ENCODE results near the gene NAA30.
"Not testable (repeated sequence)": the region's sequence is repeated elsewhere in the genome, so short reads cannot be mapped to it uniquely, and the experiment has no call there.

Gene NAA30

GRCh38 chr14:57390037-57390805, at the start of gene NAA30:
Gene NAA30, plus strand, starts transcription at chr14:57390586. Its CDS starts 372 bp downstream, at chr14:57390958.
- DNase-seq, result peak; percentile 90 to 93 (median 91)

- not testable (repeated sequence) for DNase-seq
Observed at GRCh38 chr14:57343545-57344297, 46.7 kb upstream of the NAA30 start.

- DNase-seq, result no peak
Observed at GRCh38 chr14:57345106-57345505, 45.3 kb upstream of the NAA30 start.

DNA sequence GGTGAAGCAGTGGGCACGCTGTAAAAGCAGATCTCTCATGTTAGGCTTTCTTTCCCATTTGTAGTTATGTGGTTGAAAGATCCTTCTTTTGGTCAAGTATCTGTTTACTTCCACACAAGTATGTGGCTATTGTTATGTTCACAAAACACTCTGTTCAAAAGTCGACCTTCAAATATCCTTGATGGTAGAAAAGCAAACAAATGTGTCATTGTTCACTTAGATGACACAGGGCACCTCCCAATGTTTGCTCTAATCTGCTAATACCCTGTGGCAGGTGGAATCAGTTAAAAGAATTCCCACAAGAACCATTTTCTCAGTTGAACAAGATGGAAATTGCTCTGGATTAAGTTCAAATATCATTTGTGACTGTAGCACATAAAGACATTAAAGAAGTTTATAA, 43.6 kb upstream of the NAA30 start:
- no peak for DNase-seq

GRCh38 chr14:57352396-57353170, 37.8 kb upstream of the NAA30 start:
- DNase-seq, result no peak

- no peak for DNase-seq
Observed at GRCh38 chr14:57355081-57355800, 35.1 kb upstream of the NAA30 start.

DNA sequence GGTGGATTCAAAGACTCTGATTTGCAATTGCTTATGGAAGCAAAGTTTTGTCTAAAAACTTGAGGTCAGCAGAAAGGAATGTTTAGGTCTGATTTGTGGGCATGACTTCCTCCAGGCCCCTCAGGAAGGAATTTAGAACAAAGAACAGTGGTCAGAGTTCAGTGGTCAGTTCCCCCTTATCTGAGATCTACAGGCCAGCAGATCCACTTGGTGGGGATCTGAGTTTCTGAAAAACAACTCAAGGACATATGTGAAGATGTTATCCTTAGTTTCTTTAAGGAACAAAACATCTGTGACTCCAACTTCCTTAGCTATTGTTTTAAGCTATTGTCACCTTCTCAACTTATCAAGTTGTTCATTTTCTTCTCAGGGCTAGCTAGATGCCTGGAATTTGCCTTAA, 28.0 kb upstream of the NAA30 start:
- DNase-seq, result no peak

DNA sequence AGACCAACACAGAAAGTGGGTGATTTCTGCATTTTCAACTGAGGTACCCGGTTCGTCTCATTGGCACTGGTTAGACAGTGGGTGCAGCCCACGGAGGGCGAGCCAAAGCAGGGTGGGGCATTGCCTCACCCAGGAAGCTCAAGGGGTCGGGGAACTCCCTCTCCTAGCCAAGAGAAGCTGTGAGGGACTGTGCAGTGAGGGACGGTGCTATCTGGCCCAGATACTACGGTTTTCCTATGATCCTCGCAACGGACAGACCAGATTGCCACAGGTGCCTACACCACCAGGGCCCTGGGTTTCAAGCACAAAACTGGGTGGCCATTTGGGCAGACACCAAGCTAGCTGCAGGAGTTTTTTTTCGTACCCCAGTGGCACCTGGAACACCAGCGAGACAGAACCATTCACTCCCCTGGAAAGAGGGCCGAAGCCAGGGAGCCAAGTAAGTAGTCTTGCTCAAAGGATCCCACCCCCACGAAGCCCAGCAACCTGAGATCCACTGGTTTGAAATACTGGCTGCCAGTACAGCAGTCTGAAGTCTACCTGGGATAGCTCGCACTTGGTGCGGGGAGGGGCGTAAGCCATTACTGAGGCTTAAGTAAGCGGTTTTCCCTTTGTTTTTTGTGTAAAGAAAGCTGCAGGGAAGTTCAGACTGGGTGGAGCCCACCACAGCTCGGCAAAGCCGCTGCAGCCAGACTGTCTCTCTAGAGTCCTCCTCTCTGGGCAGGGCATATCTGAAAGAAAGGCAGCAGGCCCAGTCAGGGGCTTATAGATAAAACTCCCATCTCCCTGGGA, 25.5 kb upstream of the NAA30 start:
- no peak for DNase-seq

- DNase-seq, result not testable (repeated sequence)
Observed at GRCh38 chr14:57370187-57370586, 20.2 kb upstream of the NAA30 start.

DNA sequence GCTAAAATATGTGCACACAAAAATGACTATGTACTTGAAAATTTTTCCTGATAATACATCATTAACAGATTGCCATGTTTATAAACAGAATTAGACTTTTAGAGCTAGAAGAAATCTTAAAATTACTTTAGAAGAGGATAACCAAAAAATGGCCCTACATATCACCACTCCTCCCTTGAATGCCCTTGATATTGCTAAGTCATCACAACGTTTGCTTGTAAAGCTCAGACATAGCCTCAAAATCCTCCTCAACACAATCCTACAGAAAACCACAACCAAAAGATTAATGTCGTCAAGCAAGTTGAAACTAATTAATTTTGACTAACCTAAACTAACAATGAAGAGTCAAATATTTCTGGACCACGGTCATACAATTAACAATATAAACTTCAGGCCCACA, 19.4 kb upstream of the NAA30 start:
- DNase-seq, result no peak

GRCh38 chr14:57375156-57375555, 15.2 kb upstream of the NAA30 start:
- DNase-seq, result no peak

GRCh38 chr14:57378661-57379060, 11.7 kb upstream of the NAA30 start:
- DNase-seq, result no peak

DNA sequence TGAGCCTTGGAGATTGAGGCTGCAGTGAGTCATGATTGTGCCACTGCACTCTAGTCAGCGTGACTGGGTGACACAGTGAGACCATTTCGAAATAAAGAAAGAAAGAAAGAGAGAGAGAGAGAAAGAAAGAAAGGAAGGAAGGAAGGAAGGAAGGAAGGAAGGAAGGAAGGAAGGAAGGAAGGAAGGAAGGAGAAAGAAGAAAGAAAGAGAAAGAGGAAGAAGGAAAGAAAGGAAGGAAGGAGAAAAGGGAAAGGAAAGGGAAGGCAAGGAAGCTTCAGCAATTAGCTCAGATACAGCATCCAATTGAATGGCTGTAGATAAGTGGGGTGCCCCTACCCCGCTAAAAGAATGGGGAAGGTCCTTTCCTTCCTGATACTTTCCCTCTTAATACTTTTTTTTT, 9.5 kb upstream of the NAA30 start:
- peak in 2 of 3 donors; percentile 24 to 25 for DNase-seq

- peak; percentile 75 to 92 (median 85) for DNase-seq
Observed at GRCh38 chr14:57382283-57382682, 8.1 kb upstream of the NAA30 start.

- peak in 2 of 3 donors; percentile 47 to 53 for DNase-seq
Observed at GRCh38 chr14:57383125-57383745, 7.2 kb upstream of the NAA30 start.

GRCh38 chr14:57388067-57388466, 2.3 kb upstream of the NAA30 start:
- no peak for DNase-seq

GRCh38 chr14:57389646-57390036, 745 bp upstream of the NAA30 start:
- DNase-seq, result no peak

GRCh38 chr14:57390806-57391516, 575 bp downstream of the NAA30 start:
- peak; percentile 49 to 73 (median 50) for DNase-seq

DNA sequence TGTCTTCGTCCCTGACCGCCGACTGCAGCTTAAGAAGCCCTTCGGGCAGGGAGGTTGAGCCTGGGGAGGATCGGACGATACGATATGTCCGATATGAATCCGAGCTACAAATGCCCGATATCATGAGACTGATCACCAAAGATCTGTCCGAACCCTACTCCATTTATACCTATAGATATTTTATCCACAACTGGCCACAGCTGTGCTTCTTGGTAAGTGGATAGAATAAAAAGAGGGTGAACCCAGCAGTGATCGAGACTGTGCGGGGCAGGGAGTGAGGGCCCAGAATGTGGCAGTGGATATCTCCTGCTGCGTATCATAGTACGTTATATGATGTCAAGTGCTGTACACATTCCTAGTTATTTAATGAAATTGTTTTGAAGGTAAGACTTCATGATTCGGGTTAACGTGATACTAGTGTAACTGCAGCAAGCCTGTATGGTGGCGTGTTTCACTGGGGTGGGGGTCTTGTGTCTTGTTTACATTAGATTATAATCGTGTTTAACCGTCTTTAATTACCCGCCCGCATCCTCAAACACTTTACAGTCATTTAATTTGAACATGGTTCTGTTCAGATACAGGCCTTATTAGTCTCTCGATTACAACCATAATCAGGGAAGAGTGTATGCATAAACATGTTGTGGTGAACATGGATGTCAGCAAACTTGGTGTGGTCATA, 1.3 kb downstream of the NAA30 start:
- no peak for DNase-seq

- no peak for DNase-seq
Observed at GRCh38 chr14:57392830-57393229, 2.4 kb downstream of the NAA30 start.

Measured in suppressor macrophage treated with lipopolysaccharide for 1 hour (primary cell).